Common myeloid progenitor, CD34-positive (primary cell): ENCODE data around the gene SYNM.

Experiments
- CTCF ChIA-PET: fragments of 350-600 bp; sonication (Branson Sonifier 250); formaldehyde crosslinking; loops from one replicate; lab custom pipeline; 2021; ENCODE audit warnings: antibody characterized with exemption; lab: Charles Lee
- POLR2A ChIA-PET: fragments of 350-600 bp; sonication (Branson Sonifier 250); formaldehyde crosslinking; loops from one replicate; lab custom pipeline; 2021; ENCODE audit warnings: antibody characterized with exemption; lab: Charles Lee
- DNase-seq, 3 donors: peaks; one replicate each; pipeline versions ENCODE4 v3.0.0 to v3.0.0-alpha.2; 2013
- H3K27ac ChIP-seq, 2 experiments: 1 replicate in 1 of 2; 2 replicates in 1 of 2; pipeline ENCODE4 v1.7.0; 2013; ENCODE audit warnings: inconsistent platforms in 2 of 2, low read length in 2 of 2, mild to moderate bottlenecking in 2 of 2, low read depth in 1 of 2, moderate library complexity in 1 of 2; ENCODE audit not compliant: severe bottlenecking in 2 of 2, insufficient read depth in 1 of 2, poor library complexity in 1 of 2
- H3K27me3 ChIP-seq, 5 experiments: replicated peaks in 2 of 5; 1 replicate in 3 of 5; 2 replicates in 2 of 5; pipeline versions ENCODE4 v1.6.1 to v1.7.0; 2013; ENCODE audit warnings: low read length in 4 of 5, mild to moderate bottlenecking in 2 of 5, moderate library complexity in 2 of 5, inconsistent platforms in 1 of 5; ENCODE audit not compliant: insufficient read depth in 5 of 5, control insufficient read depth in 4 of 5
- H3K36me3 ChIP-seq, 4 experiments: 1 replicate in 2 of 4; 2 replicates in 2 of 4; pipeline versions ENCODE4 v1.6.1 to v1.7.0; 2013; ENCODE audit warnings: low read length in 3 of 4, control low read depth in 1 of 4, mild to moderate bottlenecking in 1 of 4; ENCODE audit not compliant: control insufficient read depth in 4 of 4, insufficient read depth in 4 of 4
- H3K4me1 ChIP-seq, 4 experiments: 1 replicate in 3 of 4; 2 replicates in 1 of 4; pipeline versions ENCODE4 v1.6.1 to v1.7.1; 2013; ENCODE audit warnings: low read length in 3 of 4, mild to moderate bottlenecking in 3 of 4, control low read depth in 1 of 4, inconsistent platforms in 1 of 4, moderate library complexity in 1 of 4; ENCODE audit not compliant: control insufficient read depth in 4 of 4, insufficient read depth in 4 of 4; ENCODE audit errors: control extremely low read depth in 1 of 4
- H3K4me3 ChIP-seq, 7 experiments: 1 replicate in 4 of 7; 2 replicates in 3 of 7; pipeline versions ENCODE4 v1.5.1 to v1.7.0; 2013; ENCODE audit warnings: mild to moderate bottlenecking in 7 of 7, low read length in 6 of 7, moderate library complexity in 6 of 7, inconsistent platforms in 2 of 7, low read depth in 2 of 7, control low read depth in 1 of 7; ENCODE audit not compliant: insufficient read depth in 4 of 7, control insufficient read depth in 1 of 7; ENCODE audit errors: extremely low read depth in 1 of 7
- H3K9me3 ChIP-seq, 5 experiments: 1 replicate in 4 of 5; 2 replicates in 1 of 5; pipeline versions ENCODE4 v1.6.1 to v1.7.1; 2013; ENCODE audit warnings: low read length in 4 of 5, mild to moderate bottlenecking in 2 of 5, inconsistent platforms in 1 of 5, low read depth in 1 of 5, moderate library complexity in 1 of 5; ENCODE audit not compliant: control insufficient read depth in 4 of 5, insufficient read depth in 2 of 5; ENCODE audit errors: control extremely low read depth in 1 of 5
- WGBS: methylation state at CpG from one replicate; pipeline ENCODE4 v1.1.5; 2013; ENCODE audit not compliant: insufficient coverage; 5-methylcytosine and 5-hydroxymethylcytosine counted together

Gene SYNM

GRCh38 chr15:99105514-99106341, 848 bp downstream of the SYNM start:
- ChIA-PET CTCF (interaction anchor here (0.7 to 2.2 kb wide), 7 partner anchors 8 to 108 kb away, joined by 3 to 9 read pairs (median 3); no protein-coding TSS in a partner anchor), POLR2A (interaction anchor here (0.6 kb wide), 1 partner anchor 145 kb away, joined by 3 read pairs; no protein-coding TSS in a partner anchor)
- Histone ChIP-seq H3K27me3 (peaks cover 5 to 68% (median 21%) of the 10 kb centered on the region in 5 experiments), H3K4me1 (peaks cover 0 to 19% (median 16%) of the 10 kb centered on the region in 4 experiments), H3K27ac (no peak overlapping the region), H3K4me3 (peak overlapping the region; percentile 19 to 67 (median 59)), H3K9me3 (no peaks in the 10 kb centered on the region), H3K36me3 (no peaks in the 10 kb centered on the region)
- WGBS = 3% methylated on average over 74 of the region's 116 CpGs
- peak; percentile 46 to 71 (median 66) for DNase-seq

- CTCF ChIA-PET = interaction anchor here (1.2 to 2.2 kb wide), 2 partner anchors 9 to 18 kb away, joined by 4 to 9 read pairs; no protein-coding TSS in a partner anchor
- 58% methylated on average over 12 of the region's 15 CpGs for WGBS
- H3K4me3 ChIP-seq = peak overlapping the region in 2 of 7 experiments; percentile 15 to 67
These were observed 1.7 kb downstream of the SYNM start for GRCh38 chr15:99106417-99107220.

DNA sequence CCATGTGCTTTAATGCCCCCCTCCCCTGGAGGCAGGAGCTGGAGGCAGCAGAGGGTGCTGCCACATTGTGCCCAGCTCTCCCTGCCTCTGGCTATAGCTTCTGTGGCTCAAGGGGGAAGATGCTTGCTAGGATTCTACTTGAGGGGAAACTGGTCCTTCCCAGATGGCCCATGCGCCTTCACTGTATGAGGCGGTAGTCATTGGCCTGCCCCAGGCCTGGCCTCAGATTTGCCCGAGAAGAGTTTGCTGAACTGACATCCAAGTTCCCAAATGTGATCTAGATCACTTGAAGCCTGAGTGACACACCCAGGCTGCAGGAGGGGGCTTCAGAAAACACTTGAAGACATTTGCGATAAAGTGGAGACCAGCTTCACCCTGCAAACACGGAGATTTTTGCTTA, 4.1 kb downstream of the SYNM start:
- CTCF ChIA-PET = interaction anchor here (1.5 kb wide), 1 partner anchor 32 kb away, joined by 3 read pairs; no protein-coding TSS in a partner anchor
- POLR2A ChIA-PET = no interaction called here
- 99% methylated on average over 5 of the region's 5 CpGs for WGBS

More at GRCh38 chr15:99106417-99107220, 1.7 kb downstream of the SYNM start:
- peak in 2 of 3 donors; percentile 41 to 49 for DNase-seq
- peaks cover 0 to 23% (median 18%) of the 10 kb centered on the region in 4 experiments for H3K4me1 ChIP-seq
- H3K27ac ChIP-seq = no peak overlapping the region
- POLR2A ChIA-PET = interaction anchor here (0.5 kb wide), 1 partner anchor 1499 kb away, joined by 8 read pairs; no protein-coding TSS in a partner anchor
- H3K36me3 ChIP-seq = no peaks in the 10 kb centered on the region
- H3K27me3 ChIP-seq = peaks cover 5 to 60% (median 19%) of the 10 kb centered on the region in 5 experiments
- no peaks in the 10 kb centered on the region for H3K9me3 ChIP-seq

GRCh38 chr15:99109555-99110021, 4.7 kb downstream of the SYNM start:
- no peak for DNase-seq
- ChIA-PET POLR2A (no interaction called here), CTCF (interaction anchor here (1.6 kb wide), 1 partner anchor 104 kb away, joined by 3 read pairs; no protein-coding TSS in a partner anchor)
- Histone ChIP-seq H3K4me3 (no peak overlapping the region), H3K36me3 (no peaks in the 10 kb centered on the region), H3K9me3 (no peaks in the 10 kb centered on the region), H3K27me3 (peaks cover 5 to 37% (median 14%) of the 10 kb centered on the region in 5 experiments), H3K4me1 (peaks cover 0 to 22% (median 17%) of the 10 kb centered on the region in 4 experiments), H3K27ac (no peak overlapping the region)
- 88% methylated on average over 10 of the region's 10 CpGs for WGBS

More for the DNA sequence above, 4.1 kb downstream of the SYNM start:
- Histone ChIP-seq H3K27ac (no peak overlapping the region), H3K4me1 (peaks cover 0 to 23% (median 18%) of the 10 kb centered on the region in 4 experiments), H3K4me3 (no peak overlapping the region), H3K27me3 (peaks cover 5 to 38% (median 14%) of the 10 kb centered on the region in 5 experiments), H3K9me3 (no peaks in the 10 kb centered on the region), H3K36me3 (no peaks in the 10 kb centered on the region)
- no peak for DNase-seq

DNA sequence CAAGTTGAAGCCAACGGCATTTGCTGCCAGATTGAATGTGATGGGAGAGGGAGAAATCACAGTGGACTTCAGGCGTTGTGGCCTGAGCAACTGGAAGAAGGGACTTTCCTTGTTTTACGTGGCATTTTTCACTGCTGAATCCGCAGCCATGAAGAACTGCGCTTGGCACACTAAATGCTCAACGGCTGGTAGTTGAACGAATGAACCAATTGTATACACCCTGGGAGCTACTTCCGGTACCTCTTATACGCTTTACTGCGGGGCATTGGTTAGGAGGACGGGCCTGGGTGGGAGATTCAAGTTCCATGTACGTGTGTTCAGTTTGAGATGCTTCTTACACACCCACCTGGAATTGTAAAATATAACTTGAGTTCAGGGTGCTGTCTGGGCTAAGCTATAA, 5.2 kb downstream of the SYNM start:
- peaks cover 0 to 17% (median 12%) of the 10 kb centered on the region in 4 experiments for H3K4me1 ChIP-seq
- no peak overlapping the region for H3K27ac ChIP-seq
- DNase-seq = no peak
- no peaks in the 10 kb centered on the region for H3K9me3 ChIP-seq
- 94% methylated on average over 9 of the region's 12 CpGs for WGBS
- POLR2A ChIA-PET = no interaction called here
- no peak overlapping the region for H3K4me3 ChIP-seq
- H3K27me3 ChIP-seq = peaks cover 5 to 32% (median 14%) of the 10 kb centered on the region in 5 experiments
- H3K36me3 ChIP-seq = no peaks in the 10 kb centered on the region
- CTCF ChIA-PET = interaction anchor here (0.8 to 1.6 kb wide), 4 partner anchors 9 to 104 kb away, joined by 3 to 4 read pairs (median 3); no protein-coding TSS in a partner anchor

- H3K27ac ChIP-seq = no peak overlapping the region
- no peaks in the 10 kb centered on the region for H3K36me3 ChIP-seq
- WGBS = 92% methylated on average over 5 of the region's 8 CpGs
- ChIA-PET CTCF (interaction anchor here (0.8 to 1.6 kb wide), 4 partner anchors 10 to 103 kb away, joined by 3 to 4 read pairs (median 3); no protein-coding TSS in a partner anchor), POLR2A (no interaction called here)
- no peak overlapping the region for H3K4me3 ChIP-seq
- H3K4me1 ChIP-seq = peaks cover 0 to 12% (median 6%) of the 10 kb centered on the region in 4 experiments
- DNase-seq = peak in 1 of 3 donors; percentile 29
- no peaks in the 10 kb centered on the region for H3K9me3 ChIP-seq
- peaks cover 5 to 26% (median 14%) of the 10 kb centered on the region in 5 experiments for H3K27me3 ChIP-seq
These were observed 5.9 kb downstream of the SYNM start for GRCh38 chr15:99110581-99111320.
